T-helper 2 cell treated with Interferon-gamma antibody and Interleukin-4, amounts not matched to agents 100 ng/mL and 5 ng/mL, for 36 hours (primary cell): ENCODE data around the gene SFXN3. TPM values are rescaled to one million over a fixed set of nuclear protein-coding genes. Genes with fewer than 3 reads are reported as not detected.

Source experiments
- total RNA-seq: library from RNA; stranded (reverse); gene quantifications from 2 replicates; pipeline ENCODE4 v1.2.3, GENCODE V29; 2022

The SFXN3 gene
- total RNA-seq, 1 donor from 2014 or later, result 29.2 TPM

Other genes with a start within 250 kb of the SFXN3 start
- 41.3 TPM in 2 replicates for gene SLF2, start 118.3 kb upstream of the SFXN3 start, total RNA-seq
- 0.45 and 1.0 TPM in 2 replicates for gene SEMA4G, start 61.7 kb upstream of the SFXN3 start, total RNA-seq
- gene MRPL43, start 43.7 kb upstream of the SFXN3 start, total RNA-seq, result 47.9 and 48.2 TPM in 2 replicates
- 14.8 and 15.3 TPM in 2 replicates for gene TWNK, start 43.7 kb upstream of the SFXN3 start, total RNA-seq
- gene LZTS2, start 31.4 kb upstream of the SFXN3 start, total RNA-seq, result 15.9 and 16.4 TPM in 2 replicates
- 0.64 and 0.77 TPM in 2 replicates for gene PDZD7, start 105 bp upstream of the SFXN3 start, total RNA-seq
- 0.36 and 0.77 TPM in 2 replicates for gene KAZALD1, start 30.8 kb downstream of the SFXN3 start, total RNA-seq
- not detected in 2 replicates for gene TLX1, start 100.1 kb downstream of the SFXN3 start, total RNA-seq
- gene LBX1, start 198.2 kb downstream of the SFXN3 start, total RNA-seq, result not detected in 2 replicates